Right renal cortex interstitium (tissue), 3 donors: Measurements from ENCODE around the gene CA9. TPM values are rescaled to one million over a fixed set of nuclear protein-coding genes. Genes with fewer than 3 reads are reported as not detected.

ENCODE experiments used
- DNase-seq, 3 donors: peaks; one replicate each; pipeline ENCODE4 v3.0.0-alpha.2; 2013; ENCODE audit warnings: low read depth in 3 of 3, low spot score in 2 of 3
- polyA plus RNA-seq, 3 donors: library from polyadenylated mRNA; unstranded; fragments of 120-200 nt; gene quantifications; one replicate each; pipeline ENCODE4 v1.2.1, GENCODE V29; 2013; ENCODE audit not compliant: insufficient read length in 3 of 3

CA9 gene
- polyA plus RNA-seq, 3 donors: 0.31 to 1.2 (median 0.60) TPM

DNA sequence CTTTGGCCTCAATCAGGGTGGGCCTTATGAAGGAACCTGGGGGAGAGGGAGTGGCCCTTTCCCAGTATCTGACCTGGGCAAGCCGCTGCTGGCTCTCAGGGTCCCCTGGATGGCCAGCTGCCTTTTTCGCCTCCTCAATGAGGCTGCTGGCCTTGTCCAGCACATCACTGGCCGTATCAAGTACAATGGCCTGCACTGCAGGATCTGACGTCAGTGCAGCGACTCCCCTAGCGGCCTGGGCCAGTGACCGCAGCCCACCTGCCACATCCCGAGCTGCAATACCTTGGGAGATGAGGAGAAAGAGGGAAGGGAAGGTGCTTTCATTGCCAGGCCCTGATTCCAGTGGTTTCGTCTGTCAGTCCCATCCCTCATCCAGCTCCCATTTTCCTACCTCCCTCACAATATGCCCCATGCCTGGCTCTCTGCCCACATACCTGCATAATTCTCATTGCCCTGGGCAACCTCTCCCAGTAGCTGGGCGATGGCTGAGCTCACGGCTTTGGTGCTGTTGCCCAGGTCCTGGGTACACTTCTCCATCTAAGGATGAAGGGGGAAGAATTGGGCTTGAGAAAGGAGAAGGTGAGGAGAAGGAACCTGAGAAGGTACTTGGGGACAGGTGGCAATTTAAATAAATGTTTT is 39.2 kb downstream of the CA9 start:
- DNase-seq: no peak

DNA sequence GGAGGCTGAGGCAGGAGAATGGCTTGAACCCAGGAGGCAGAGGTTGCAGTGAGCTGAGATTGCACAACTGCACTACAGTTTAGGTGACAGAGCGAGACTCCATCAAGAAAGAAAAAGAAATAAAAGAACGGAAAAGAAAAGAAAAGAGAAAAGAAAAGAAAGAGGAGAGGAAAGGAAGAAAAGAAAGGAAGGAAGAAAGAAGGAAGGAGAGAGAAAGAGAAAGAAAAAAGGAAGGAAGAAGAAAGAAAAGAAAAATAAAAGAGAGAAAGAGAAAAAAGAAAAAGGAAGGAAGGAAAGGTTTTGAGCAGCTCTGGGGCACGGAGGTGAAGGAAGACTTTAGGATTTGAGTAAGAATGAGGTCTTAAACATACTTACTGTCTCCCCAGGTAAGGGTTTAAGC is 39.9 kb downstream of the CA9 start:
- no peak for DNase-seq

GRCh38 chr9:35714123-35714522 is 40.4 kb downstream of the CA9 start:
- DNase-seq: no peak

DNA sequence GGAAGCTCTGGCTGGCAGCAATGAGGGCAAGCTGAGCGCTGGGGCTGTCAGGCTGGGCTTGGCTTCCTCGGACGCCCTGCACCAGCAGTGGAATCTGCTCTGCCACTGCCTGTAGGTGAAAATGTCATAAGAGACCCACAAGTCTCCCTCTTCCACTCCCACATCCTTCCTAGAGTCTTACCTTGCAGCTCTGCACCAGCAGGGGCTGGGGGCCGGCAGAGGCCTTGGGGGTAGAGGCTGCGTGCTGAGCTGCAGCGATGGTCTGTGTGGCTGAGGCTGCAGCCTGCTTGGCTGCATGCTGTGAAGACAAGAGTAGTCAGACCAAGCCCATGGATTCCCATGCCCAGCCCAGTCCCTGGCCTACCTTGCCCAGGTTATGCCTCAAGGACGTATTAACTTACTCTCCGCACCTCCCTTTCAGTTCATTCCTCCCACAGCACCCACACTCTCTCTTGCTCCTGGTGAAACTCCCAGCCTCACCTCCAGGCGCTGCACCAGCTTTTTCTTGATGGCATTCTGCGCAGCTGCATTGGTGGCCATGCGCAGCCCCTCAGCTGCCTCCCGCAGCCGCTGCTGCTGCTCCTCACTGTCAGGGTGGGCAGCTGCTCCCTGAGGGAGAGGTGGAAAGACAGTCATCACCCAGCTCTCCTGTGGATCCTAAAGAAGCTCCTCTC is 41.0 kb downstream of the CA9 start:
- DNase-seq: no peak

DNA sequence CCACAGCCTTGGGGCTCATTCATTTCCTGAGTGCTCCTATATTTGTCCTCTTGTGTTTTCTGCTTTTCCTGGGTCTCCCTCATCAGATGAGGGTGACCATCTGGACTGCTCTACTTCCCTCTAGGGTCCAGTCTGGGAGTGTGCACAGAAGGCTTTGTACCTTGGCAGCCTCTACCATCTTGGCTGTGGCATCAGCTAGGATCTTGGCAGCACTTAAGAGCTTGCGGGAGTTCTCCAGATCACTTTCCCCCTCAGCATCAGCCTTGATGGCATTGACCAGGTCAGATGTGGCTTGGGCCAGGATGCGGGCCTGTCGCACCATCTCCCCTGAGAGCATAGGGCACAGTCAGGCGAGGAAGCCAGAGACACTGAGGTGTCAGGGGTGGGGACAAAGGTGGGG is 42.5 kb downstream of the CA9 start:
- DNase-seq: no peak

DNA sequence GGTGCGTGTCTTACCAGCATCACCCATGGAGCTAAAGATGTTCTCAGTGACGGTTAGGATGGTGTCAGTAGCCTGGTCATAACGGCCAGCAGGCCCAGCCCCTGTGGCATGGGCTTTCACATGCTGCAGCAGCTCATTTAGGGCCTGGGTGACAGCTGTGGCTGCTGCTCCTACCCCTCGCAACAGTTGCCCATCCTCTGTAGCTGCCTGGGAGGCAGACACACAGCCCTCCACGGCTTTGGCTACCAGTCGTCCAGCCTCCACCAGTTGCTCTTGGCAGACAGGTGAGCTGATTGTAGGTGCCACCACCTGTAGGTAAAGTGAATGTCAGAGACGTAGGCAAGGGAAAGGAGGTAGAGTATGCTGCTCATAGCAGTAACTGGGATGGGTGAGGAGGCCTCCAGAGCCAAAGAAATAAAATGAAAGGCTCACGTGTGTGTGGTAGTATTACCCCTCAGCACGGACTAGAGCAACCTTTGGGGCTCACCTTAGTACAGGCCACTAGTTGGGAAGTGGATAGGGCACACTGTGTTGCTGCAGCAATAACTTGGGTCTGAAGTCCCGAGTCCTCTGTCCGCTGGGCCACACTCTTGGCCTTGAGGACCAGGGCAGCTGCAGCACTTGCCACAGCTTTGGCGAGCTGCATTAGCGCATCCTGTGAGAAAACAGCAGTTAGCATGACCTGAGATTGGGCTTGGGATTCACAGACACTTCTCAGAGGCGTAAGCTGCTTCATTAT is 43.6 kb downstream of the CA9 start:
- no peak for DNase-seq

GRCh38 chr9:35718721-35719511 is 45.2 kb downstream of the CA9 start:
- no peak for DNase-seq

DNA sequence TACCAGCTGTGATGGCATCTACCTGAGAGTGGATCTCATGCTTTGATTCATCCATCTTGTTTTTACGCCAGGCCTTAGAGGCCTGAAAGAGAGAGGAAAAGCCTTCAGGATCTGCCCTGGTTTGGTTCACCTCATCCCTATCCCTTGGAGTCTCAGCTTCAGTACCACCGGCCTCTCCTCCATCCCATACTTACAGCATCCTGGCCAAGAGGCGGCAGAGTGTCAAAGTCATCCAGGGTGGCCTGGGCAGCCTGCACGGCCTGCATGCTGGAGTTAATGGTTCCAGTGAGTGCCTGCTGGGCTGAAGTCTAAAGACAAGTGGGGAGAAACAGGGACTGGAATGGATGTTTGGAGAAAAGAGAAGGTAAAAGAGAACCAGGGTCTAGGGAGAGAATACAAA is 45.8 kb downstream of the CA9 start:
- no peak for DNase-seq

DNA sequence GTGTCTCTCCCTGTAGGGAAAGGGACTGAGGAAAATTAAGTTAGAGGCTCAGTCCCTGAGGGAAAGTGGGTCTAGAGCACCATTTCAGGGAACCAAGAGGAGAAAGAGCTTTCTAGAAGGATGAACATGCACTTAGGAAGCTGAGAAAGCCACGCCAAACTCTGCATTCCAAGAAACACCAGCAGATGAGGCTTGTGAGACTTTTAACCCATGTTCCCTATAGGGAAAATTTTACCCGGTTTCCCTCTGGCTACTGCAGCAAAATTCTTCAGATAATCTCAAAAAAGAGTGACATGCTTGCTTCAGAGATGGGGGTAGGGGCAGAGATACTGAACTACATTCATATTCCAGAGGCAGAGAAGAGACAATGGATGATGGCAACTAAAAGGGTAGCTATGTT is 49.7 kb downstream of the CA9 start:
- no peak for DNase-seq

- no peak for DNase-seq
Observed at GRCh38 chr9:35723908-35724307, 50.2 kb downstream of the CA9 start.

- no peak for DNase-seq
Observed at GRCh38 chr9:35725362-35725761, 51.6 kb downstream of the CA9 start.

- DNase-seq: no peak
Observed at GRCh38 chr9:35726931-35727330, 53.2 kb downstream of the CA9 start.

- no peak for DNase-seq
Observed at GRCh38 chr9:35727676-35728040, 53.9 kb downstream of the CA9 start.

DNA sequence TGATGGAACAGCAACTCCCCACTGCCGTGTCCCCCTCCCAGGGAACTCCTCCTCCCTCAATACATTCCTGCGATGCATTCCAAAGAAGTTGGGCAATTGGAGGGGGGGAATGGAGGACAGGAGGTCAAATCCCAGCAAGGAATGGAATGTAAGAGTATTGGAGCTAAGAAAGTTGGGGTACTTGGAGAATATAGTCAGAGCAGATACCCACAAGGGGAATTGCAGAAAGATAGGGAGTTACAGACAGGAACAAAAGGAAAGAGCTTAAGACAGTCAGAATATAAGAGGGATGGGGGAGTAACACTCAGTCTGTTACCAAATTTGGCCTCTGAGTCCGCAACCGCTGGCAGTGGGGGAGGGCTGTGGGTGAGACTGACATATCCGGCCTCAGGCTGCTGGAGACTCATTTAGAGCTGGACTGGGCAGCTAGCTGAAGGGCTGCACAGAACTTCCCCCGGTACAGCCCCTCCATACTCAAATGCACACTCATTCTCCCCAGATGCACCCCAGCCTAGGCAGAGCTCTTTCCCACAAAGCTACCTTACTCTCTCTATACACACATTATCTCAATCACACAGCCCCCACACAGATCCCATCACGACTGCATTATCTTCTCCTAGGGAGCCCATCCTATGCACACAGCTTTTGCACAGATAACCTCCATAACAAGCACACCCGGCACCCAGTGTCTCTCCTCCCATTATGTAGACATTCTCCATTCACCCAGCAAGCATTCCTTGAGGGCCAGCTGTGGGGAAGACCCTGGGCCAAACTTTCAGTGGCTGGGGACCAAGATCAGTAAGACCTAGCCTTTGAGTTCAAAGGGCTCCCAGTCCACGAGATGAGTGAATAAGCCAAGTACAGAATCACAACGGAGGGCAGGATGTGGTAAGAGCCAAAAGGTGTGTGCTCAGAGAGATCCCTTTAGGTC is 54.6 kb downstream of the CA9 start:
- DNase-seq: peak in 1 of 3 donors; percentile 68

DNA sequence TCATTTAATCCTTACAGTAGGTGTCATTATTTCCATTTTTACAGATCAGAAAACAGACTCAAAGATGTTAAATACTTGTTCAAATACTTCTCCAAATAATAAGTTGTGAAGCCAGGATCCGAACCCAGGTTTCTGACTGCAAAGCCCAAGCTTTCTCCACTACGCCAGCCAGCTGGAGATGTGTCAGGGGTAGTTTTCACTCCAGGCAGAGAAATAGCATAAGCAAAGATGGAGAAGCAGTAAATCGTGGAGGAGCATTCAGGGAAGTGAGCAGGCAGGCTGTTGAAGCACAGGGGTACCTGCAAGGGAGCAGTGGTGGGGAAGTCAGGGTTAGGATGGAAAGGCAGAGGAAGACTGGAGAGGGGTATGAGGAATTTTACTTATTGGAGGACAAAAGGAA is 55.4 kb downstream of the CA9 start:
- DNase-seq: no peak

DNA sequence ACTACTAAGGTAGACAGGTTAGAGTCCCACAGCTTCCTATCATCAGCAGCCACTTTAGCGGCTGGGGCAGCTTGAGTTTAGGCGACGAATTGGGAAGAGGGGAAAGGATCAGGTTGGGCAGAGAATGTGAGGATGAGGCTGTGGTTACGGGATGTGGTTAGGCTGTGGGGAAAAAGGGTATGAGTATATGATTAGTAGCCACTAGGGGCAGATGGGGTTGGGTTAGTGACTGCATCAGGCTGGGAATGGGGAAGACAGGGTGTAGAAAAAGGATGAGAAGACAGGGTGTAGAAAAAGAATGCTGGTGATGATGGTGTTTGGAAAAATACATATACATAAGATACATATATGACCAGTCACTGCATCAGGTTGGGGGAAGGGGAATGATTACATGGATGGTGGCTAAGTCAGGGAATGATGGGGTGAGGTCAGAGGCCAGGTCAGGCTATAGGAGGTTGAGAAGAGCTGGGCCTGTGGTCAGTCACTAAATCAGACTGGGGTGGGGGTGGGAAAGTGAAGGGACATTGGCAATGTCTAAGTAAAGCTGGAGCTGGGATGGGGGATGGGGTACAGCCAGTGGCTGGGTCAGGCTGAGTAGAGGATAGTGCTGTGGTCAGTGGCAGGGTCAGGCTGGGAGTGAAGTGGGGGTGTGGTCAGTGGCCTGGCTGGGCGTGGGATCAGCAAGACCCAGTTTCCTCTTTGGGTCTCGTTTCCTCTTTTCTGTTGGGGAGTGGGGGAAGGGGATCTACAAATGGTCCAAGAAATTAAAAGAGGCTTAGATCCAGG is 56.2 kb downstream of the CA9 start:
- no peak for DNase-seq

DNA sequence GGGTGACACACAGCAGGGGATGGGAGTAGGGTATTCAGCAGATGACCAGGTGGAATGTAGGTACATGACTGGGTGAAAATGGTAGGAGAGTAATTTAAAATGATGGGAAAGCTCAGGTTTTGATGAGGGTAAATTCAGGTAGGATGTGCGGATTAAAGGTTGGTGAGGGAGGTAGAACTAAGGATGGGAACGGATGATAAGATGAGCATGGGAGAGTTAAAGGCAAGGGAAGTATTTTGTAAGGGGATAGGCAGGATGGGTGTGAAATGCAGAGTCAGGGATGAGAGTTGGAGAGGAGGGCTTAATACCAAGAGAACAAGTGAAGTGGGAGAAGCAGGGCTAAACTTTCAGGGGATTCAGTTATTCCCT is 56.7 kb downstream of the CA9 start:
- DNase-seq: no peak
